ENCODE measurements around the gene ATRNL1.

ATRNL1 gene

DNA sequence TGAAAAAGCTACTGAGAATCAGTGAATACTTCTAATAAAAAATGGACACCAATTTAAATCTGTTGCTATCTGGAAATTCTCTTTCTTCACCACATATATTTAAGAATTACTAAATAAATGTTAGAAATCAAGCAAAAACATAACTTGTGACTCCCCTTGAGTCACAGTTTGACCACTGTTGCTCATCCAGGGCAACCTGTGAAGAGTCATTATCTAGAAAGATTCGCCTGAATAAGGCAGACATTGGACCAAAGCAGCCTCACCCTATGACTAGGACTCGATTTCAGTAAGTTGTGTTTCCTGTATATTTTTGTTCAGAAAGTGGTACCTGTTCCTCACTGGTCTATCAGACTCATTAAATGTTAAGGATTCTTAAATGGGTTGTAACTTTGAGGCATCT, 572.4 kb downstream of the ATRNL1 start:
- Histone ChIP-seq H3K9me3 (no peaks in the 10 kb centered on the region), H3K36me3 (no peaks in the 10 kb centered on the region), H3K27me3 (no peaks in the 10 kb centered on the region), H3K4me1 (no peaks in the 10 kb centered on the region), H3K4me3 (ENCODE audit: low read depth, low read length) (no peak overlapping the region)
- TF ChIP-seq, protein P1, sequence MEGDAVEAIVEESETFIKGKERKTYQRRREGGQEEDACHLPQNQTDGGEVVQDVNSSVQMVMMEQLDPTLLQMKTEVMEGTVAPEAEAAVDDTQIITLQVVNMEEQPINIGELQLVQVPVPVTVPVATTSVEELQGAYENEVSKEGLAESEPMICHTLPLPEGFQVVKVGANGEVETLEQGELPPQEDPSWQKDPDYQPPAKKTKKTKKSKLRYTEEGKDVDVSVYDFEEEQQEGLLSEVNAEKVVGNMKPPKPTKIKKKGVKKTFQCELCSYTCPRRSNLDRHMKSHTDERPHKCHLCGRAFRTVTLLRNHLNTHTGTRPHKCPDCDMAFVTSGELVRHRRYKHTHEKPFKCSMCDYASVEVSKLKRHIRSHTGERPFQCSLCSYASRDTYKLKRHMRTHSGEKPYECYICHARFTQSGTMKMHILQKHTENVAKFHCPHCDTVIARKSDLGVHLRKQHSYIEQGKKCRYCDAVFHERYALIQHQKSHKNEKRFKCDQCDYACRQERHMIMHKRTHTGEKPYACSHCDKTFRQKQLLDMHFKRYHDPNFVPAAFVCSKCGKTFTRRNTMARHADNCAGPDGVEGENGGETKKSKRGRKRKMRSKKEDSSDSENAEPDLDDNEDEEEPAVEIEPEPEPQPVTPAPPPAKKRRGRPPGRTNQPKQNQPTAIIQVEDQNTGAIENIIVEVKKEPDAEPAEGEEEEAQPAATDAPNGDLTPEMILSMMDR (IDR thresholded peaks at IDR 0.05; ENCODE audit: low read depth, low read length) = no peak
- DNase-seq = no peak

DNA sequence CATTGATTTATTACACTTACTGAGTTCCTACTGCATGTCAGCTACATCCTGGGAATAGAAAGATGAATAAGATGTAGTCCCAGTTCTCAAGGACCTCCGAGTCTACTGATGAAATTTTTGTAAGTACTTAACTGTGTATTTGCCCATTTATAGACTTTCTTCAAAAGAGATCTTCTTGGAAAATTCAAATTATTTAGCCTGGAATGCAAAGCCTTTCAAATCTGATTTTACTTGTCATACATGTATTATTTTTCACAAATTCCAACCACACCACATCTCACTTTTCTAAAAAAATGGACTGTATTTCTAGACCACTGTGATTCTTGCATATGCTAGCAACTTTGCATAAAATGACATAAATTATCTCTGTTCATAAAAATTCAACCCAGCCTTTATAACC, 581.3 kb downstream of the ATRNL1 start:
- Histone ChIP-seq H3K4me3 (ENCODE audit: low read depth, low read length) (no peak overlapping the region), H3K9me3 (no peaks in the 10 kb centered on the region), H3K27me3 (no peaks in the 10 kb centered on the region), H3K4me1 (no peaks in the 10 kb centered on the region), H3K36me3 (no peaks in the 10 kb centered on the region)
- TF ChIP-seq, protein P1 (IDR thresholded peaks at IDR 0.05; ENCODE audit: low read depth, low read length) = no peak
- DNase-seq = no peak

DNA sequence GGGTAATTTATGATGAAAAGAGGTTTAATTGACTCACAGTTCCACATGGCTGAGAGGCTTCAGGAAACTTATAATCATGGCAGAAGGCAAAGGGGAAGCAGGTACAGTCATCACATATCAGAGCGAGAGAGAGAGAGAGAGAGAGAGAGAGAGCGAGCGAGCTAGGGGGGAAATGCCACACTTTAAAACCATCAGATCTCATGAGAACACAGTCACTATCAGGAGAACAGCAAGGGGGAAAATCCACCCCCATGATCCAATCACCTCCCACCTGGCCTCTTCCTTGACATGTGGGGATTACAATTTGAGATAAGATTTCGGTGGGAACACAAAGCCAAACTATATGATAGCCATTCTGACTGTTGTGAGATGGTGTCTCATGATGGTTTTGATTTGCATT, 603.6 kb downstream of the ATRNL1 start:
- H3K4me3 ChIP-seq (ENCODE audit: low read depth, low read length) = no peak overlapping the region
- no peaks in the 10 kb centered on the region for H3K27me3 ChIP-seq
- H3K9me3 ChIP-seq = no peaks in the 10 kb centered on the region
- no peaks in the 10 kb centered on the region for H3K4me1 ChIP-seq
- H3K36me3 ChIP-seq = no peaks in the 10 kb centered on the region
- TF ChIP-seq, protein P1 (IDR thresholded peaks at IDR 0.05; ENCODE audit: low read depth, low read length) = no peak
- DNase-seq = no peak

DNA sequence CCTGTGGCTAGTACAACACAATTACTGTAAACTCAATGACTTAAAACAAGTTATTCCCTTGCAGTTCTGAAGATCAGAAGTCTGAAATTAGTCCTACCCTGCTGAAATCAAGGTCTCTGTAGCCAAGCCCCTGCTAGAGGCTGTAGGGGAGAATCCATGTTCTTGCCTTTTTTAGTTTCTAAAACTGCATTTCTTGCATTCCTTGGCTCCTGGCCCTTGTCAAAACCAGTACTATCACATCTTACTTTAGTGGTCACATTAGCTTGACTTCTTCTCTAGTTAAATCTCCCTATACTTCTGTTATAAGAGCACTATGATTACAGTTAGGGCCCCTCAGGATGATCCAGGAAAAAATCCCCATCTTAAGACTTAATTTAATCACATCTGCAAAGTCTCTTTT, 612.9 kb downstream of the ATRNL1 start:
- no peak for DNase-seq
- TF ChIP-seq, protein P1 (IDR thresholded peaks at IDR 0.05; ENCODE audit: low read depth, low read length) = no peak
- H3K9me3 ChIP-seq = no peaks in the 10 kb centered on the region
- no peaks in the 10 kb centered on the region for H3K4me1 ChIP-seq
- no peaks in the 10 kb centered on the region for H3K36me3 ChIP-seq
- no peak overlapping the region for H3K4me3 ChIP-seq (ENCODE audit: low read depth, low read length)
- no peaks in the 10 kb centered on the region for H3K27me3 ChIP-seq

DNA sequence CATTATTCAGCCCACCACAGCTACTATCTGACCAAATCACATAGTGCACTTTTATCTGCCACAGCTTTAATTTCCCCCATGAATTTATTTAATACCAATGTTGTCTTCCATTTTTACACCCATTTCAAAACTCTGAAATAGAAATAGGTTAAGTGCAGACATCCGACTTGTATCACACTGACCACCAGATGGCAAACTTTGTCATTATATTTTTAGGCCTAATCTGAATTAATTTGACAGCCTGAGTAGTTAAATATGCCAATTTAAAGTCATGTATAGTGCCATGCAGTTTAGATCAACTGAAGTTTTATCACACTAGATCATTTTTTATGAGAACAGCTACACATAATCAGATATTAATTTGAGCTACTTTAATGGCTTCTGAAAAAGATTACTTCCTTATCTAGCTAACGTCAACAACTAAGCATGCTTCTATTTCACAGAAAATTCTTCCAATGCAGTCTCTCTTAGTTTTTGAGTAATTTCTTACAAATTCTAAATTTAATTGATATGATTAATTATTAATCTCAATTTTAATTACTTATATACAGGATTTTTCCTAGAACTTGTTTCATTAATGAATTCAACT, 613.4 kb downstream of the ATRNL1 start:
- Histone ChIP-seq H3K9me3 (no peaks in the 10 kb centered on the region), H3K36me3 (no peaks in the 10 kb centered on the region), H3K27me3 (no peaks in the 10 kb centered on the region), H3K4me1 (no peaks in the 10 kb centered on the region), H3K4me3 (ENCODE audit: low read depth, low read length) (no peak overlapping the region)
- TF ChIP-seq, protein P1 (IDR thresholded peaks at IDR 0.05; ENCODE audit: low read depth, low read length) = peak; percentile 45
- DNase-seq = no peak

DNA sequence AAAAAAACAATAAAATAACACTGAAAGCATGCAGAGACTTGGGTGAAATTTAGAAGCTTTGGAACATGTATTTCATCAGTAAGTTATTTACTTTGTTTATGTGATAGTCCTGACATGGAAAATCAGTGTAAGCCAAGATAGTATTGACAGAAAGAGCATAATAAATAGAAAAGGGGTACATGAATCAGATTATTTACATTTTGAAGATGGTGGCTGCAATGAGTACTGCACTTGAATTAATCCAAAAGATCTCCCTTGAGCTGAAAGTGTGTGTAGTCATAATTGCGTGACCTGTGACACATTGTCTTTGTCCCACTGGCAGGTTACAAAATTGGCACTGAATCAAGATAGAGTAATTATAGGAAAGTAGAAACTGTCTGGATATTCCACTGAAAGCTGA, 617.0 kb downstream of the ATRNL1 start:
- TF ChIP-seq, protein P1 (IDR thresholded peaks at IDR 0.05; ENCODE audit: low read depth, low read length) = no peak
- DNase-seq = no peak

More for the DNA sequence above, 617.0 kb downstream of the ATRNL1 start:
- no peak overlapping the region for H3K4me3 ChIP-seq (ENCODE audit: low read depth, low read length)
- H3K36me3 ChIP-seq = no peaks in the 10 kb centered on the region
- H3K9me3 ChIP-seq = no peaks in the 10 kb centered on the region
- no peaks in the 10 kb centered on the region for H3K4me1 ChIP-seq
- no peaks in the 10 kb centered on the region for H3K27me3 ChIP-seq

All from BE2C (cell line).